Vein endothelial cell (primary cell): Measurements from ENCODE around the gene LONP1. TPM values are rescaled to one million over a fixed set of nuclear protein-coding genes. Genes with fewer than 3 reads are reported as not detected.

ENCODE experiments used
- total RNA-seq: library from RNA; depleted of rRNA; stranded (reverse); fragments of >200 nt; gene quantifications from 2 replicates; pipeline ENCODE4 v1.2.3, GENCODE V29; 2012

The LONP1 gene
- 67.2 and 71.9 TPM in 2 replicates for total RNA-seq

GRCh38 chr19:5719961-5720790 is at the start of gene LONP1, which contains the start of gene CATSPERD:
Gene LONP1 (minus strand): TSS chr19:5720146. CDS start chr19:5720132, 14 bp downstream.
Gene CATSPERD (plus strand): TSS chr19:5720637. CDS start chr19:5720738, 101 bp downstream.

GRCh38 chr19:5690125-5690954 is 29.6 kb downstream of the LONP1 start, which contains the start of gene RPL36:
Gene RPL36 (plus strand): TSS chr19:5690295. CDS start chr19:5690508, 213 bp downstream.

GRCh38 chr19:5680437-5681368 is 39.2 kb downstream of the LONP1 start, which contains the start of the genes HSD11B1L and MICOS13:
Gene HSD11B1L (plus strand): TSS chr19:5681027. CDS start chr19:5684833, 3,806 bp downstream.
Gene MICOS13 (minus strand): TSS chr19:5680516. CDS start chr19:5680486, 30 bp downstream.

Other genes starting within 250 kb of the LONP1 start
- 0.29 TPM in 1 of 2 replicates, not detected in the other for gene TINCR, start 152.2 kb downstream of the LONP1 start, total RNA-seq
- gene SAFB2, start 97.4 kb downstream of the LONP1 start, total RNA-seq, result 32.0 and 48.5 TPM in 2 replicates
- gene SAFB, start 97.1 kb downstream of the LONP1 start, total RNA-seq, result 45.4 and 51.1 TPM in 2 replicates
- gene MICOS13, start 39.6 kb downstream of the LONP1 start, total RNA-seq, result 26.4 and 31.4 TPM in 2 replicates
- gene HSD11B1L, start 39.1 kb downstream of the LONP1 start, total RNA-seq, result 6.6 and 12.1 TPM in 2 replicates
- 286 and 384 TPM in 2 replicates for gene RPL36, start 29.9 kb downstream of the LONP1 start, total RNA-seq
- gene CATSPERD, start 491 bp upstream of the LONP1 start, total RNA-seq, result not detected in 2 replicates
- 0.57 and 0.65 TPM in 2 replicates for gene PRR22, start 64.6 kb upstream of the LONP1 start, total RNA-seq
- 32.0 and 37.2 TPM in 2 replicates for gene DUS3L, start 71.0 kb upstream of the LONP1 start, total RNA-seq
- not detected in 2 replicates for gene NRTN, start 84.9 kb upstream of the LONP1 start, total RNA-seq
- gene FUT6, start 119.6 kb upstream of the LONP1 start, total RNA-seq, result not detected in 2 replicates
- gene FUT3, start 131.3 kb upstream of the LONP1 start, total RNA-seq, result not detected in 2 replicates
- not detected in 2 replicates for gene FUT5, start 150.4 kb upstream of the LONP1 start, total RNA-seq
- 321 and 385 TPM in 2 replicates for gene NDUFA11, start 183.6 kb upstream of the LONP1 start, total RNA-seq
- gene VMAC, start 184.7 kb upstream of the LONP1 start, total RNA-seq, result 6.9 and 9.1 TPM in 2 replicates
- 2.3 and 2.5 TPM in 2 replicates for gene CAPS, start 194.1 kb upstream of the LONP1 start, total RNA-seq